Right lung (tissue), 5 donors: ENCODE data around the gene GRIA1. TPM values are rescaled to one million over a fixed set of nuclear protein-coding genes. Genes with fewer than 3 reads are reported as not detected.

Experiments
- DNase-seq, 2 donors: peaks; one replicate each; pipeline ENCODE4 v3.0.0-alpha.2; 2013
- polyA plus RNA-seq, 5 donors: library from polyadenylated mRNA; unstranded; fragments of 120-200 nt; gene quantifications; one replicate each; pipeline versions ENCODE4 v1.2.1 to v1.2.3, GENCODE V29; 2013; ENCODE audit warnings: inconsistent platforms in 1 of 5, low replicate concordance in 1 of 5; ENCODE audit not compliant: insufficient read length in 5 of 5, insufficient read depth in 1 of 5

The GRIA1 gene
- polyA plus RNA-seq, 5 donors = 9.5 to 18.0 (median 13.1) TPM

DNA sequence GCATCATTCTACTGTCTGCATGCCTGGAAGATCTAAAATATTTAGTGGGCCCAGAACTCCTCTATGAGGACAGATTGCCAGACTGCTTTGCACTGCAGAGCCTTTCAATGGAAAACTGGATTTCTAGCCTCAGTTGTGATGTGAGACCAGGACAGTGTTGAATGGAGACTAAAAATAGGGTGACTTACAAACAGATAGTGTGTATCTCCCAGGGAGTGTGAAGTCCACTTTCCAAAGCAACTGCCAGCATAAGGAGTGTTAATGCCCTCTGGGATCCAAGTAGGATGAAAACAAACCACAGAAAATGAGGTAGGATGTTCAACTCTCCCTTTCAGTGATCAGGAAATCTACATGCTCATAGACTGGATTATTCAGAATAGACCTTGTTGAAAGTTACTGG is 119.5 kb downstream of the GRIA1 start:
- no peak for DNase-seq

DNA sequence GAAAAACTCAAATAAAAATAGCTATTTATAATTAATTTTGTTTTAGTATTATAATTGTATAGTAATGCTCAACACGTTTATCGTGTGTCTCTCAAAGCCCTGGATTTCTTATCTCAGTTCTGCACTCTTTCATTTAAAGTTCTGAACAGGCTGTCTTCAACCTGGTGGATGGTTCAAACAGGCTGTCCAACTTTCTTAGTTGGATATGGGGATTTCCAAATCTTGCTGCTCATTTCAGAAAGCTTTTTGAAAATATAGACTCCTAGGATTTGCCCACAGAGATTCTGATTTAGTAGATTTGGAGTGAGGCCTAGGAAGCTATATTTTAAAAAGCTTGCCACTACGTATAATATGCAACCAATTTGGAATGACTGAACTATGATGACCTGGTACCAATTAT is 120.3 kb downstream of the GRIA1 start:
- DNase-seq = no peak

DNA sequence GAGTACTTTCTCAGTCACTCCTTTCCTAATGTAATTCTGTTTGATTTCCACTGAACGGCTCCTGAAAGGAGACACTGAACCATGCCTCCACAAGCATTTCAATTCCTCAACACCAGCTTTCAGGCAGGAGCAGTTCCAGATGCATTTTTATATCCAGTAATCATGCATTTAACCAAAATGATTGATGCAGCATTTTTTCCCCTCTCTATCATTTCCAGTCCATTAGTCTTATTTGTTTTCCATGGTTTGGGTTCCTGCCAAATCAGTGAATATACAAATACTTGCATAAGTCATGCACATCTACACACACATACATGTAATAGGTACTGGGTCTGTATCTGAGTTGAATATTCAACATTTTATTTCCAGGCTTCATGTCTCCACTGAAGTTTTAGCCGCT is 122.7 kb downstream of the GRIA1 start:
- DNase-seq = no peak

DNA sequence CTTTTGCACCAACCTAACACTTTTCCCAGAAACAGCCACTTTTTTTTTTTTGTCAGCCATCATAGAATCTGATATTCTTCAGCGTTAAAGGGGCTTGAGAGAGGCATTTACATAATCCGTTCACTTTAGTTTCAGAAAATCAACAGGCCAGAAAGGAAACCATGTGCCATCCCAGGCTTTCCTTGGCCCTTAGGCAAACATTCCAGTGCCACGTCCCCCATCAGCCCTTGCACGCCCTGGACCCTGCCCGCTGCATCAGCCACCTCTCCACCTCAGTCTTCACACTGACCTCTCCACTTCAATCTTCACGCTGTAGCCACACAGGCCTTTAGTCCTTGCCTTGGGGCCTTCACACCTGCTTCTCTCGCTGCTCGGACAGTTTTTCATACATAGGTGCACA is 123.2 kb downstream of the GRIA1 start:
- DNase-seq = no peak

DNA sequence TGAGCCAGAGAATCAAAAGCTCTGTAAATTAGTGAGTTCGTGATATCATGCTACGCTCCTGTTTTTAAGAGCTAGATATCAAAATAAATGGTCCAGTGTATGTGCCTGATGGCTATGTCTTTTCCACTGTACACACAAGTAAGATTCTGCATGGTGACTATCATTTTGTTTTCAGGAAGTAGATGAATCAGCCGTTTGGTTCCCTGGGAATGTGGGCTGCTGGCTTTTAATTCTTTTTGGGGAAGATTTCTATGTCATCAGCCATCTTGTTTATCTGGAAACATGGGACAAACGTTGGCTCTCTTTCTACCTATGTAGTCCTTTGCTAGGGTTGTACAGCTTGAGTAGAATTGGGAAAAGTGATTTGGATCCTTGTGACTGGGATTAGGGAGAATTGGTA is 126.7 kb downstream of the GRIA1 start:
- DNase-seq = no peak

DNA sequence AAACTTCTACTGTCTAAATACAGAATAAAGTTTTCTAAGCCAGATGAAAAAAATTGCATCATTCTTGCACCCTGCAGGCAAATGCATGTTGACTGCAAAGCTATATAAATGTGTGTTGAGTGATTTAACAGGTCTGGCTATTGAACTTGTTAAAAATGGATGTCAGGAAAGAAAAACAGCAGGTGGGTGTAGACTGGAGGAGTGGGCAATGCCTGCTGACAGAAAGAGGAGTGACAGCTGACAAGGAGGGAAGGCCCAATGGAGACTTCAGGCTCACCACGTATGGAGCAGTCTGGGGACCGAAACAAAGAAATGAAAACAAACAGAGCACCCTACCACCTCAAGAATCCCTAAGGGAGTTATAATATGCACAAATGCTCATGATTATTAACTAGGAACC is 127.8 kb downstream of the GRIA1 start:
- DNase-seq = no peak

DNA sequence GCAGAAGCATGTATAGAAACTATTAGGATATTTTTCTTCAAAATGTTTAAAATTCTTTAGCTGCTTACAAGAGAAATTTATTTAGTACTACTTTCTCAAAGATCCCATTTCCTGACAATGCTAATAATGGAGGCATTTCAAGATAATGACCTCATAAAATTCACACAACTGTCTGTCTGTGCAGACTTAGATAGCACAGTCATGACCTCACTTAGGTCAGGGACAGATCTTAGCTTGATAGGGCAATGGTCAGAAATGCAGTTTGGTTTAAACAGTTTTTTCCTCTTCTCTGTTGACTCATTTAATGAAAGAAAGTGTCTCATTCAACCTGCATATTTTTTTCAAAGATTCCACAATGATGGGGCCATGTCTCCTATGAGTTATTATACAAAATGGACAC is 128.4 kb downstream of the GRIA1 start:
- no peak for DNase-seq

DNA sequence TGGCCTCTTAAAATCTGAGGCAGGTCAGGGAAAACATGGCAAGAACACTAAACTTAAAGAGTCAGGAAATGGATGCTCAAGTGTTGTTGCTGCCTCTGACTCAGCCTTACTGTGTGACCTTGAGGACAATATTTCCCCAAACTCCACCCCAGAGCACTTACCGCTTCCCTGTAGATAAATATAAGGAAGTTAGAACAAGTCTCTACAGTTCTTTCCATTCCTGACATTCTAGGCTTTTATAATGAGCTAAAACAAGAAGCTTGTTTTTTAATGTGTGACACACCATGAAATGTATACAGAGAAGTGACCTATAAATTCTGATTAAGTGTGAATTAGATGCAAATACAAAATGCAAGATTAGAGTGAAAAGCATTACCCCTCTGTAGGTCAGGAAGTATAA is 129.3 kb downstream of the GRIA1 start:
- no peak for DNase-seq

DNA sequence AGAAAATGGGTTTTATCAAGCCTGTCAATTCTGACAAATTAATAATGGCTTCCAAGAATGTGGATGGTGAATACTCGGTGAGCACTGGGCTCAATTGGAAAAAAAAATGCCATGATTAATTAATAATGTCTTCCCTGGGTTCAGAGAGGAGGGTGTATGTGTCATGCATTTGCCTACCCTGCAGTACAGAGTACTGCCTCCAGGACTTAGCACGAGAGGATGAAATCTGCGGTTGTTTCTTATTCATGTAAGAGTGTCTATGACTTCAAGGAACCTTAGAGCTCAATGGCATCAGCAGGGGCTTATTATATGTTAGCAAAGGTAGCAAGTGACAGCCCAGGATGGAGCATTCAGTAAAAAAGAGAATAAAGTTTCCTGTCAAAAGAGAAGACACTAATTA is 132.7 kb downstream of the GRIA1 start:
- no peak for DNase-seq

DNA sequence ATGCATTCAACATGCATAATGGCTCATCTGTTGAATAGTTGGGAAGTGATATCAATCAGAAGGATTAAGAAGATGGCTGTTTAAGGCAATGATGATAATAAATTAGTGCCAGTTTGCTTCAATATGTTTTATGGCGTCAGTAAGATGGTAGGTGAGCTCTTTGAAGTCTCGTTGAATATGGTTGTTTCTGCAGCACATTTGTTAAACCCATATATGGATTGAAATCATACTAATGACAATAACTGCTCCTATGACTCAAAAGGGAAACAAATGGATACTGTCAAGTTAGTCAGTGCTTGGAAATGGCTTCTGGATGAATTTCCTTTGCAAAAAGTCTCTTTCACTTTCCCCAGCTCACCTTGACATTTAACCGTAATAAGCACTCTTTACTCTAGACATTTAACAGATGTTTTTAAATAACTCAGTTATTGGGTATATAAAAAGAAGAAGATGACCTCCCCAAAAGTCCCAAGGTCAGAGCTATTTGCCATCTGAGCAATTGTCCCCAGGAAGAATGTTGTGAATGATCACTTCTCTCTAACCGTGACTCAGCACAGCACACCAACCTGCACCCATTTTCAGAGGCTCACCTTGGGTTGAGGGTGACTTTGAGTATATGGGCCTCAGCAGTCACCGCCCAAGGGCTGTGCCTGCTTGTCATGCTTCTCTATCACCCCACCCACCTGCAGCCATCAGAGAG is 133.4 kb downstream of the GRIA1 start:
- DNase-seq = no peak

DNA sequence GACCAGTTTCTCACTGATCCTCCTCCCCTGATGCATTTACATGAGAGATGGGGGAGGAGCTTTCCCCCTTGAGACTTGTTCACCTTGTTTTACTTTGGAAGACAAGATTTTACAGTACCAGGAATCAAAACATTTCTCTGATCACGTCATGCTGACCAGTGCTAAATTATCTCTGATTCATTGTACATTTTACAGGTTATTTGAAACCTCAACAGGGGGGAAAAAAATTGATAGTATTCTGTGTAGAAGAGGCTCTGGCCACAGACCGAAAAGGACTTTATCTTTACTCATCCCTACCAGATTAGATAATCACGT is 133.9 kb downstream of the GRIA1 start:
- no peak for DNase-seq

DNA sequence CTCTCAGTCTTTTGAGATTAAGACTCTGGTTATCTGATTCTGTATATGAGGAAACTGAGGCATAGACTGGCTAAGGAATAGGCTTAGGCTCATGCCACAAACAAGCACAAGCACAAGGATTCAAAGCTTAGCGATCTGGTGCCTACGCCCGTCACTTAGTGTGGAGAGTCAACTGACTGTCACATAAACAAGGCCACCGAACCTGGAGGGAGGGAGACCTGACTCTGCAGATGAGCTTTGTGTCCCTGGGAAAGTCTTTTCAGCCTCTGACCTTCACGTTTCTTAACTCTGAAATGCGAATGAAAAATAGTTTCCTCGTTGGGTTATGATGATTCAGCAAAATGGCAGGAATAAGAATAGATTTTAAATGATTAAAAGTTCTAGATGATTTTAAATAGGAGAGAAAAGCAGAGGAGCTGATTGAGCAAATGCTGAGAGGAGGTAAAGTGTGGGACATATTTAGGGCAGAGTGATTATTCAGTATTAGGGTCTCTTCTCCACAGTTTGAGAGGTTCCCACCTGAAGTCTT is 135.4 kb downstream of the GRIA1 start:
- DNase-seq = no peak

DNA sequence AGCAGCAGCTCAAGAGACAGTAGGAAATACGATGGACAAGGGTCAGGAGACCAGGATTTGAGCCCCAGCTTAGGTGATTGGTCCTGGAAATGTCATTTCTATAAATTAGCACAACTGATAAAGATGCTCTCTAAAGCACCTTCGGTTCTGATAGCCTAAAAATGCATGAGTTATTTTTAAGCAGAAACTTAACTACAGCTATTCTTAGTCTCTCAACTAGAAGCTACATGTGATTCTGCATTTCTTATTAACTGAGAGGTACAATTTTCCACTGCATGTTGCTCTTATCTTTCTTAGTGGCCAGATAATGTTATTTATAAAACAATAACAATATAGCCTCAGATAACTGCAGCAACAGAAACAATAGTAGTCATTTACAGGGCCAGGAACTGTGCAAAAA is 136.4 kb downstream of the GRIA1 start:
- no peak for DNase-seq

DNA sequence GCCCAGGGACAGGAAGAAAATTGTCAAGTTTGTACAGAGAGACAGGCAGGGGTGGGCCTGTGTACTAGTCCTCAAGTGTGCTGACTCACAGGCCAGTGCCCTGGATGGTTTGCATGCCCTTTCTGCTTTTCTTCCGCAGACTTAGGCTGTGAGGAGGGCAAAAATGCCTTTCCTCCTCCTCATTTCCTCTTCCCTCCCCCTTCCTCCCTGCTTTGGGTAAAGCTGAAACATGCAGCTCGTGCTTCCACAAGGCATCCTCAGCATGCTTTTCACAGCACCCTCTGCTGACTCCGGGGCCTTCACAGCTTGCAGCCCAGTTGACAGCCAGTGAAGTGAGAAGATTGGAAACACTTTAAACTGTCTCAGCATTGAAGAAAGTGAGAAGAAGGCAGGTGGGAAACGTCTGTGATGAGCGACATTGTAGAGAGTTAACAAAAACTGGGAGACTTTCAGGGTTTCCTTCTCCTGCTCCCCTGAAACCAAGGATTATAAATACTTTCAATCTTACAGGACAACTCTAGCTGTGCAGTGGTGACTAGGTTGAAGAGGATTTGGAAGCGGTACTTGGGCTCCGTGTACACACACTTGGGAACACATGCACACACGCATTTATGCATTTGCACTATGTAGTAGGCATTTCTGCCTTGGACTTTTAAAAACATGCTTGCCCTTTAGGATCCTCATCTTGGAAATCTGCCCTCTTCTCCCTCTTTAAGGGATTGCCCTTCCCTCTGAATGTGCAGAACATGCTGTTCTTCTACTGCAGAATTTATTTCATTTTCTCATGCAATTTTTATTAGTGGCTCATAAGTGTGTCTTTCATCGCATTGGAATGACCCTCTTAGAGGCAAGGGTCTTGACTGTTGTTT is 138.8 kb downstream of the GRIA1 start:
- no peak for DNase-seq

DNA sequence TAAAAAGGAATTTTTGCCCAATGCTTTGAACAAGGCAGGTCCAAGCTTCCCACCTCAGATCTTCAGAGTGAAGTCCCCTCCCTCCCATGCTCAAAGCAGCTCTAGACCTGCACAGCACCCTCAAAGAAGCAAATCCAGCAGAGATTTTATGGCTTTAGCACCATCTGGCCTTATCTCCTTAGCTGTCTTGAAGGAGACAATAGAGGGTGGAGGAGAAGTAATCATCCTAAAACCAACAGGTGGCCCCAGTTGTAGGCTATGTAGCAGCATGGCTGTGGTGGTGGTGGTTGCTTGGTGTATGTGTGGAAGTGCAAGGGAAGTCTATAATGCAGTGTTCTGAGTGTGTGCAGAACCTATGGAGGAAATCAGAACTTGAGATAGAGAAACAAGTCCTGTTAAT is 140.1 kb downstream of the GRIA1 start:
- DNase-seq = no peak

DNA sequence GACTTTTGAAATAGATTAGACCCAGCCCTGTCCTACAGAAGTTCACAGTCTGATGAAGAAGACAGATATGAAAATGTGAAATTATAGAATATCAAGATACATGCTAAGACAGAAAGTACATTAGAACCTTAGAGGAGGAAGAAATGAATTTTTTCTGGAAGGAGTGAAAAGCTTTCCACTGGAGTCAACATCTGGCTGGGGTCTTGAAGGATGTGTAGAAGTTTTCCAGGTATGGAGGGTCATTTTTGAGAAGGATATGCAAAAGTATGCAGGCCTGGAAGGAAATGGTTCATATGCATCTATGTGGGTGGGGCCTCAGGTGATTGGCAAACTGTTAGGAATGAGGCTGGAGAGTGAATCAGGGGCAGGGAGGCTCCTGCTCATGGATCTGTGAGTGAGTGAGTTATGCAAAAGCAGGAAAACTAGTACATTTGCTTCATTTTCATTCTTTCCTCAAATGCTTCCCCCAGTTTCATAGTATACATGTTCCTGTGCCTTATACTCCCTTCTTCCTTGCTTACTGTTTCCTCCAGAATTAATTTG is 142.3 kb downstream of the GRIA1 start:
- DNase-seq = no peak

DNA sequence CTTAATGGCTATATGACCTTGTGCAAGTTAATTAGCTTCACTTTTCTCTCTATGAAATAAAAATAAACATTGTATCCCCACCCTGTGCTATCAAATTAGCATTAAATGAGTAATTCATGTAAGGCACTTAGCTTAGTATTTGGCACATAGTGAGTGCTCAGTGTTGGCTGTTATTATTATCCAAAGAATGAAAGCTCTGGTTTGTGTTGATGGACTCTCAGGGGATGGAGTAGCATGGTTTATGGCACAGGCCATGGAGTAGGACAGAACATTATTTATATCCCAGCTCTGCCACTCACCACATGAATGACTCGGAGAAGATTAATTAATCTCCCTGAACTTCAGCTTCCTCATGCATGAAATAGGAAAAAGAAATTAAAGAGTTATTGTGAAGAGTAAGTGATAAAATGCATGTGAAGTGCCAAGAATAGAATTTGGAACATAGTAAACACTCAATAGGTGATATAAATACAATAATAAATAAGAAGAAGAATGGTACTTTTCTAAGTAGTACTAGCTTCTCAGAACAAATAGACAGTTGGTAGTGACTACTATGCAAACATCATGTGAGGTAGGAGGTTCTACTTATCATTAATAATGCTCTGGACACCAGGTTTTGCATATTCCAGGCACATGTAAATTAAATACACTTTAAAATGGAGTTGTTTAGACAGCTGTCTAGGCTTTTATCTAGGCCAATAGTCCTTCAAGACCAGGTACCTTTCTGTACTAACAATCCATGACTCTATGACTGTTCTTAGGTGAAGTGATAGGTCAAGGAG is 146.4 kb downstream of the GRIA1 start:
- DNase-seq = no peak

DNA sequence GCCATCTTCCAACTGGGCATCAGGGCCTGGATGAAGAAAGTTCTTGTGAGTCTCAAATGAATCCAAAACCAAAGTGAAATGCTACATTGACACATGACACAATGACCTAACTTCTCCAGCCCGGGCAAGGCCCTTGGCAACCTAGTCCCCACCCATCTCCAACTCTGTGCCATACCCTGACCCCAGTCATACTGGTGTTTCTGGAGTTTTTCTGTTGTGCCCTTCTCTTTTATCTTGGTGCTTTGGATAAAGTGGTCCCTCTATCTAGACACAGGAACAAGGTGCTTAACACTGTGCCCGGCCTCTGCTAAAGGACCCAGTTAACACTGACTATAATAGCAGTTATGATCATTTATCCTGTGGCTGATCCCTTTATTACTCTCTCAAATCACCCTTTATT is 149.8 kb downstream of the GRIA1 start:
- DNase-seq = no peak

DNA sequence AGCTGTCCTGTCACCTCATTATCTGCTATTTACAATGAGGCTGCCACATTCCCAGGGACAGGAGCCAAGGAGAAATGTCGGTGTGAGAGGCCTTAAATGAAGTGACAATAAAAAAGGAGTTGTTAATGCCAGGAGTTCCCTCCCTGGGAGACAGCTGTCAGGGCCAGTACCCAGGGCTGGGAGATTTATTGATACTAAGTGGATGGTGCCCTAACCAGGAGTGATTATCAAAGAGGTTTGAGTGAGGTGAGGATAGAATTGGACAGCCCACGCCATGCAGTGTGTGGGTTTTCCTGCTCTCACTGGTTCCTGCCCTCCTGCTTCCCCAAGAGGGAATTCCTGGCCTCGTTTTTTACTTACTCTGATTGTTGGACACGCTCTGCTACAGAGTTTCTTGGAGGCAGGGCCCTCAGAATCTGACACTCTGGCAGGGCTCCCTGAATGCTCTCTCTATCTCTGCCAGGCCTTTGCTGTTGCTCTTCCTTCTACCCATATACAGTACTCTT is 150.8 kb downstream of the GRIA1 start:
- DNase-seq = peak; percentile 71 to 82

DNA sequence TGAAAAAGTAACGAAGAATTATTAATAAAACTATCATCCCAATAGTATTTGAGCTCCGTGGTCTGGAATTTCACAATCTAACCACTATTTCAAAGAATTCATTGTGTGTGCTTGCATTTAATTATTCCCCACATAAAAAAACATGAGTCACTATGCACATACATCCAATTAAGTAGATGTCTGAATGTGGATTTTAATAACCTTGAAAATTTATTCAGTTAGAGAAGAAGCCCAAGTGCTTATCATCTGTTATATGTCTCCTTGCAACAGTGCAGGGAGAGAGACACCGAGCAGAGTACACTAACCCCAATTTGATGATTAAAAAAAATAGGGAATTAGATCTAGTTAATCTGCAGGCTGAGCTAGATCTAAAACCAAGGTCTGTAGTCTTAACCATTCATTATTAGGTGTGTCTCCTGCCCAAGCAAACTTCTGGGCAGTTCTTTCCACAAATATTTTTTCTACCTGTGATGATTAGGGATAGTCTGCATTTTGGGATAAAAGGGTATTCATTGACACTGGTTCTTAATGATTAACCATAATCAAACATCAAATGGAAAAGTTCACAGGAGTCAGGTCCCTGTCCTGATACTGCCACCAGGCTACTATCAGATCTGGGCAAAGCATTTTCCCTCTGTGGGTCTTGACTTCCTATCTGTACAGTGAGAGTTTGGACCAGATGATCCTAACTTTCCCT is 164.2 kb downstream of the GRIA1 start:
- no peak for DNase-seq

DNA sequence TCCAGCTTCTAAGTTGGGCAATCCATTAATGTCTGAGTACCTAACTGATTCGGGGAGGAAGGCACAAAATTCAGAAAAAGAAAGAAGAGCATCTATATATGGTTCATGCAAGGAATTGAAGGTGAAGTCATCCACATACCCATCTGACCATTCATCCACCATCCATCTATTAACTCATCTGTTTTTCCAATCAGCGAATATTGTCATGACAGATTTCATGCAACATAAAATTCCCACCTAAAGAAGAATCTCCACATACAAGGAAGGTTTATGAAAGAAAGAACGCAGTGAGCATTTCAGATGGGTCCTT is 164.7 kb downstream of the GRIA1 start:
- no peak for DNase-seq

DNA sequence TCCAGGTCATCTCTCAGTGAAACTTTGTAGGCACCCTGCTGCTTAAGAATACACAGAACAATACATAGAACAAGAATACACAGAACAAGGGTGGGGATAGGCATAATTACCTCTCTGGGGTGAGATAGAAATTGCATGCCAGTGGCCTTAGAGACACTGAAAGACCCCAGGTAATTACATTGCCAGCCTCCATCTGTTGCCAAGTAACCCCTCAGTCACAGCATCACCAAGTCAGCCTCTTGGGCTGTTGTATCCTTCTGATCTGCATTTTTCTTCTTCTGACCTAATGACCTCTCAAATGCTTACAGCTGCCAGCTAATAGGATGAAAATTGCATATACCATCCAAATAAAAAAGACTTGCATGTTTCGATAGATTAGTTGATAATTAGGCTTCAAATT is 167.7 kb downstream of the GRIA1 start:
- no peak for DNase-seq
